ENCODE data around the gene ATP8A2.

The ATP8A2 gene

DNA sequence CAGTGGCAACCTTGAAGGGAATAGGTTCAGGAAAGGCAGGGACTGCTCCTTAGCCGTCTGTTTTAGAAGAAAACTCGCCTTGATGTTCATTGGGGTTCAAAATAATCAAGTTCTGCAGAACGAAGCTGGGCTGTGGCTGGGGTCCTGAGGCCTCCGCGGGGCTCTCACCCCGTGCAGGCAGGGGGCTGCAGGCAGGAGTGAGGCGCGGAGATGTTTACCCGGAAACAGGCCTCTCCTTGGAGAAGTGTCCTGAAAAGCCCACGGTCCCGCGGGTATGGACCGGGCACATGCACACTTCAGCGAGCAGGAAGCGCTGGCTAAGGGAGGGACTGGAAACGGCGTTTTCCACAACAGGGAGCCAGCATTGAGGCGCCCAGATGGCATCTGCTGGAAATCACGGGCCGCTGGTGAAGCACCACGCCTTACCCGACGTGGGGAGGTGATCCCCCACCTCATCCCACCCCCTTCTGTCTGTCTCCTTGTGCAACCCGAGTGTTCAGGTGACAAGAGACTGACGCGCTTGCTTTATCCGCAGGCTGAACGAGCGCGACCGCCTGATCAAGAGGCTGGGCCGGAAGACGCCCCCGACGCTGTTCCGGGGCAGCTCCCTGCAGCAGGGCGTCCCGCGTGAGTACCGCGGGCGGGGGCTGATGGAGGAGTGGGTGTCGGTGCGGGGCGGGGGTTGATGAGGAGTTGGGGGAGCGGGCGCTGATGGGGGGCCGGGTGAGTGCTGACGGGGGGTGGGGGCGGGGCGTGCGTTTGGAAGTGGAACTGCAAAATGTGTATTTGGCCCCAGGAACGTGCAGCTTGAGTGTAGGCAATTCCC is 640.4 kb downstream of the ATP8A2 start:
- no peak for ATAC-seq (ENCODE audit: low read depth)
- no peaks in the 10 kb centered on the region for H3K4me1 ChIP-seq (ENCODE audit: insufficient read depth, poor library complexity, severe bottlenecking)
- H3K27ac ChIP-seq (ENCODE audit: poor library complexity, severe bottlenecking) = no peak overlapping the region
- no peaks in the 10 kb centered on the region for H3K9me3 ChIP-seq (ENCODE audit: severe bottlenecking)
- DNase-seq (ENCODE audit: low spot score) = no peak
- H3K27me3 ChIP-seq (ENCODE audit: insufficient read depth, poor library complexity, severe bottlenecking) = no peaks in the 10 kb centered on the region
- H3K36me3 ChIP-seq (ENCODE audit: low read depth) = no peaks in the 10 kb centered on the region
- TF ChIP-seq, protein P1, sequence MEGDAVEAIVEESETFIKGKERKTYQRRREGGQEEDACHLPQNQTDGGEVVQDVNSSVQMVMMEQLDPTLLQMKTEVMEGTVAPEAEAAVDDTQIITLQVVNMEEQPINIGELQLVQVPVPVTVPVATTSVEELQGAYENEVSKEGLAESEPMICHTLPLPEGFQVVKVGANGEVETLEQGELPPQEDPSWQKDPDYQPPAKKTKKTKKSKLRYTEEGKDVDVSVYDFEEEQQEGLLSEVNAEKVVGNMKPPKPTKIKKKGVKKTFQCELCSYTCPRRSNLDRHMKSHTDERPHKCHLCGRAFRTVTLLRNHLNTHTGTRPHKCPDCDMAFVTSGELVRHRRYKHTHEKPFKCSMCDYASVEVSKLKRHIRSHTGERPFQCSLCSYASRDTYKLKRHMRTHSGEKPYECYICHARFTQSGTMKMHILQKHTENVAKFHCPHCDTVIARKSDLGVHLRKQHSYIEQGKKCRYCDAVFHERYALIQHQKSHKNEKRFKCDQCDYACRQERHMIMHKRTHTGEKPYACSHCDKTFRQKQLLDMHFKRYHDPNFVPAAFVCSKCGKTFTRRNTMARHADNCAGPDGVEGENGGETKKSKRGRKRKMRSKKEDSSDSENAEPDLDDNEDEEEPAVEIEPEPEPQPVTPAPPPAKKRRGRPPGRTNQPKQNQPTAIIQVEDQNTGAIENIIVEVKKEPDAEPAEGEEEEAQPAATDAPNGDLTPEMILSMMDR (IDR thresholded peaks at IDR 0.05; ENCODE audit: poor library complexity, severe bottlenecking) = no peak
- H3K4me3 ChIP-seq (ENCODE audit: severe bottlenecking) = no peak overlapping the region

- TF ChIP-seq, protein P1 (IDR thresholded peaks at IDR 0.05; ENCODE audit: poor library complexity, severe bottlenecking) = no peak
- no peak overlapping the region for H3K27ac ChIP-seq (ENCODE audit: poor library complexity, severe bottlenecking)
- H3K4me3 ChIP-seq (ENCODE audit: severe bottlenecking) = no peak overlapping the region
- H3K4me1 ChIP-seq (ENCODE audit: insufficient read depth, poor library complexity, severe bottlenecking) = no peaks in the 10 kb centered on the region
- no peaks in the 10 kb centered on the region for H3K9me3 ChIP-seq (ENCODE audit: severe bottlenecking)
- no peaks in the 10 kb centered on the region for H3K27me3 ChIP-seq (ENCODE audit: insufficient read depth, poor library complexity, severe bottlenecking)
- no peaks in the 10 kb centered on the region for H3K36me3 ChIP-seq (ENCODE audit: low read depth)
- DNase-seq (ENCODE audit: low spot score) = no peak
- no peak for ATAC-seq (ENCODE audit: low read depth)
These were observed 641.2 kb downstream of the ATP8A2 start for GRCh38 chr13:26012995-26013394.

DNA sequence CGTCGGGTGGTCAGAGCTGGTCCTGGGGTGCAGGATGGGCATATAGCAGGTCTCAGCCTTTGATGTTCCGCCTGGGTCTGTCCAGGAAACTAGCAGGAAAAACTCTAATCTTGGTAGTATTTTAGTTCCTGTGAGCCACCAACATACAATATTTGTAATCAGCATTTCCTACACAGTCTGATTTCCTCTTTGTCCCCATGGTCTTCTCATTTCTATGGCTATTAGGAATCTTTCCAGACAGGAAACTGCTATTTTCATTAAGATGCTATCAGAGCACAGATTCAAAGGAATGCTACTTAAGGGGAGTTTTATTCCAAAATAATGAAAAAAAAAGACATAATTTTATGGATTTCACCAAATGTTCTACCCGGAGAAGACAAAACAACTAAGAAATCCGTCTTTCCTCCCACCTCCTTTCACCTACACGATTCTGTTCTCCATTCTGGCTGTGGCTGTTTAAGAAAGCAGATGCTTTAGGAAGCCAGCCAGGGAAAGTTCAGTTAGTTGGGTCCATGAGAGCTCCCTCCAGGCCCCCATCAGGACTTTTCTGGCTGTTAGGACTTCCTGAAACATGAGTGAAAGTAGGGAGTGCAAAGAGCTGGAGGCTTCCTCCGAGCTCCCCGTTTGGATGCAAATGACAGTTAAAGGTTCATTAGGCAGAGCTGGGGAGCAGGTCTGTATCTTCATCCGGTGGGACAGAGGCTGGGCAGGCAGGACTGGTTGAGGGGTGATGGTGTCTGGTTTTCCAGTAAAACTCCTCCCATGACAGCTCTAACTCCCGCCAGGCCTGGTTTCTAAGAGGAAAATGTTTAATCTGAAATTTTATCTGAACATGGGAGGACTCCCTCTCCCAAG is 643.7 kb downstream of the ATP8A2 start:
- Histone ChIP-seq H3K27ac (ENCODE audit: poor library complexity, severe bottlenecking) (no peak overlapping the region), H3K27me3 (ENCODE audit: insufficient read depth, poor library complexity, severe bottlenecking) (no peaks in the 10 kb centered on the region), H3K36me3 (ENCODE audit: low read depth) (no peaks in the 10 kb centered on the region), H3K9me3 (ENCODE audit: severe bottlenecking) (no peaks in the 10 kb centered on the region), H3K4me1 (ENCODE audit: insufficient read depth, poor library complexity, severe bottlenecking) (peaks cover 12% of the 10 kb centered on the region), H3K4me3 (ENCODE audit: severe bottlenecking) (no peak overlapping the region)
- DNase-seq (ENCODE audit: low spot score) = no peak
- no peak for ATAC-seq (ENCODE audit: low read depth)
- TF ChIP-seq, protein P1 (IDR thresholded peaks at IDR 0.05; ENCODE audit: poor library complexity, severe bottlenecking) = no peak

DNA sequence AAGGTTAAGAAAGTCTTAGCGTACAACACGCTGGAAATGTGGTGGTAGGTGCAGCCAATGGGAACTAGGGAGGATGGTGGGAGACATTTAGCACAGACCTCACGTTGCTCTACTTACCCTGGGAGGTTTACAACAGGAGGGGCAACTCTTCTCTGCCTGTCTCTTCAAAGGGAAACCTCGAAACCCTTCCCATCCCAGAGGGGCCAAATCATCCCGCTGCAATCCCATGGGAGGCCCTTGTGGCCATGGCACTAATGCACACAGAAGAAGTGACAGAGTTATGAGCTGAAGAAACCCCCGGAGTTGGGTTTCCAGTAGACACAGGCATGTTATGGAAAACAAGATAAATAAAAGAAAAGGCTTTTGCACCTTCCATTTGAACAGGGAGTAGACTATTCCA is 644.4 kb downstream of the ATP8A2 start:
- no peaks in the 10 kb centered on the region for H3K27me3 ChIP-seq (ENCODE audit: insufficient read depth, poor library complexity, severe bottlenecking)
- no peaks in the 10 kb centered on the region for H3K9me3 ChIP-seq (ENCODE audit: severe bottlenecking)
- H3K27ac ChIP-seq (ENCODE audit: poor library complexity, severe bottlenecking) = no peak overlapping the region
- no peak for DNase-seq (ENCODE audit: low spot score)
- TF ChIP-seq, protein P1 (IDR thresholded peaks at IDR 0.05; ENCODE audit: poor library complexity, severe bottlenecking) = no peak
- no peaks in the 10 kb centered on the region for H3K36me3 ChIP-seq (ENCODE audit: low read depth)
- no peak for ATAC-seq (ENCODE audit: low read depth)
- H3K4me1 ChIP-seq (ENCODE audit: insufficient read depth, poor library complexity, severe bottlenecking) = peaks cover 15% of the 10 kb centered on the region
- H3K4me3 ChIP-seq (ENCODE audit: severe bottlenecking) = no peak overlapping the region

All from RWPE2 (cell line).